Activated CD8-positive, alpha-beta memory T cell treated with anti-CD3 and anti-CD28 coated beads for 36 hours (primary cell): ENCODE data around the gene LHX4. TPM values are rescaled to one million over a fixed set of nuclear protein-coding genes. Genes with fewer than 3 reads are reported as not detected.

Experiments used
- CTCF ChIA-PET: fragments of 350-600 bp; sonication (Branson Sonifier 250); formaldehyde crosslinking; loops from one replicate; lab custom pipeline; 2021; ENCODE audit warnings: antibody characterized with exemption; lab: Charles Lee
- POLR2A ChIA-PET: fragments of 350-600 bp; sonication (Branson Sonifier 250); formaldehyde crosslinking; loops from one replicate; lab custom pipeline; 2021; ENCODE audit warnings: antibody characterized with exemption; lab: Charles Lee
- total RNA-seq, 2 experiments: library from RNA; stranded (reverse); gene quantifications; one replicate each; pipeline ENCODE4 v1.2.3, GENCODE V29; 2021

Gene LHX4
- total RNA-seq, 2 experiments from 2014 or later: not detected

DNA sequence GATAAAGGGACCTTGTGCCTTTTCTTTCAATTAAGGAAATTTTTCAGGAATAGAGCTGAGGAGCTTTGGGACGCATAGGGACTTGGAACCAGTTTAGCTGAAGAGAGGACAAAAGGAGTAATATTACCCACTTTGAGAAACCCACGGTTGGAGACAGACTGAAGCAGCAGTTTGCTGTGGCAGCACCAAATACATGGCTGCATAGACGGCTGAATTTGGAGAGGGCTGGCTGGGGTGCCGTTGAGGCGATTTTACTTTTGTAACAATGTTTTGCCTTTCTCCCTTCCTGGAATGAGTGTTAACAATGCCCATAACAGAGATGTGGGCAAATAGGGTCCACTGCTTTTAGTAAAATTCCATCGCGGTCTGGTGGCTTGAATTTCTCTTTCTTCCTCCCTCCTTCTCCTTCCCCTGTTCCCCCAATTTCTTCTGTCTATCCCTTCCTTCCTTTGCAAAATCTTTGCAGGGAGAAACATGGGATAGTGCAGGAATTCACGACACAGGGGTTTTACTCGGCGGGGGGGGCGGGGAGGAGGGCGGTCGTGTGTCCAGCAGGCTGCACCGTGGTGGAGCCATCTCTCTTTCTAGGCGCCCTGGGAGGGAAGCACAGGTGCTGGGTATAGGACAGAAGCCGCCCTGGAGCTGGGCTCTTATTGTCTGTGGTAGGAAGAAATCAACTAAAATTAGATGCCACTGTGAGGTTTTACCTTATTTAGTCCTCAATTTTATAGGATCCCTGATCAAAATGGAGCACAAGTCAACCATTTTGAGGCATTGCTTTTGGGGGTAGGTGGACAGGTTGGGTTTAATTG, 6.8 kb downstream of the LHX4 start:
- POLR2A ChIA-PET: no interaction called here

GRCh38 chr1:180237869-180238476, 7.9 kb downstream of the LHX4 start:
- ChIA-PET CTCF (no interaction called here), POLR2A (no interaction called here)

More for the DNA sequence above, 6.8 kb downstream of the LHX4 start:
- CTCF ChIA-PET: no interaction called here

DNA sequence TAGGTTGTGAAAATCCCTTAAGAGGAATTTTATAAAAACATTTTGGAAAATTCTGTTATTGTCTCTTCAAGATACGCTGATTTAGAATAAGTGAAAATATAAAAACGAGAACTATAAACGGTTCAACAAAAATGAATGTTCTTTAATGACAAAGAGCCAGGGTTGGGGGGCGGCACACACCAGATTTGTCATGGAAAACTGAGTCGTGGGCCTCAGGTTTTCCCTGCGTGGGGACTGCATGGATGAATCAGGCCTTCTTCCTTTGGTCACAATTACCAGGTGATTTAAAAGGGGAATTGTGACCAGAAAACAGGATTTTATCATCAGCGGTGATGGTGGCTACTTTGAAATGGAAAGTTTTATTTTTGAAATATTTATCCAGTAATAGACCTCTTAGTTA, 8.6 kb downstream of the LHX4 start:
- ChIA-PET CTCF (no interaction called here), POLR2A (no interaction called here)

DNA sequence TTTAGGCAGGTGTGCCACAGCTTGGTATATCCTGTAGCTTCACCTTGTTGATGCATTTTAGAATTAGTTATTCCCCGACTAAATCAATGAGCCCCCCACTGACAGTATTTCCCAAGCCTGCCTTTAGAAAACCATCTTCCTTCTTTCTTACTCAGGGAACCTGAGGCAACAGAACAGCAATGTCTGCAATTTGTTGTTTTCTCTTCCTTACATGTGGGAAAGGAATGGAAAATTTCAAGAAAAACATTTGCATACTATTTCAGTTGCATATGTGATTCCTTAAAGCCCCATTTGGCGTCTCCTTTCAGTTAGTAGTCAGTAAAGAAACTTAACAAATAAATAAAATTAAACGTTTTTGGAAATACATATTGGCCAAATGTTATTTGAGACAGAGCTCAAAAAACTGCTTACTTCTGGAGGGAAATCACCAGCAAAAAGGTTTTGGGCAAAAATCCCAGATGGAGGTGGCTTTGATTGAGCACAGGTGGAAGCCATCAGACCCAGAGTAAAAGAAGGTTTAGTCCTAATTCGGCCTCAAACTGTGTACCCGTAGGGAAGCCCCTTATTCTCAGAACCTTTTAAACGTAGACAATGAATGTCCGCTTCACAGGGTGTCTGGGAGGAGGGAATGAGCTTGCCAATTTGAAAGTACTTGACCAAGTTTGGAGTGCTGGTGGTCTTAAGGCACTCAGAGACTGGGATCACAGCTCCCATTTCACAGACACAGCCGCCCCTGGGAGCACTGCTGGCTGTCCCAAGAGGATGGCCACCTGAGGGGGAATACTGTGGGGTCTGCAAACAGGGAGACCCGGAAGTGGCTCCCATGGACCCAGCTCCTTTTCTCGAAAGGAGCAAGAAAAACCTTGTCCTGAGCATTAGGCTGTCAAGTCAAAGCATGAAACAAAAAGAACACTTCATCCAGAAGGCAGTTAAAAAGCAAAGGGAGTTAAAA, 9.4 kb downstream of the LHX4 start:
- CTCF ChIA-PET: no interaction called here
- POLR2A ChIA-PET: interaction anchor here (0.8 kb wide), 1 partner anchor 372 kb away, joined by 3 read pairs; no protein-coding TSS in a partner anchor

DNA sequence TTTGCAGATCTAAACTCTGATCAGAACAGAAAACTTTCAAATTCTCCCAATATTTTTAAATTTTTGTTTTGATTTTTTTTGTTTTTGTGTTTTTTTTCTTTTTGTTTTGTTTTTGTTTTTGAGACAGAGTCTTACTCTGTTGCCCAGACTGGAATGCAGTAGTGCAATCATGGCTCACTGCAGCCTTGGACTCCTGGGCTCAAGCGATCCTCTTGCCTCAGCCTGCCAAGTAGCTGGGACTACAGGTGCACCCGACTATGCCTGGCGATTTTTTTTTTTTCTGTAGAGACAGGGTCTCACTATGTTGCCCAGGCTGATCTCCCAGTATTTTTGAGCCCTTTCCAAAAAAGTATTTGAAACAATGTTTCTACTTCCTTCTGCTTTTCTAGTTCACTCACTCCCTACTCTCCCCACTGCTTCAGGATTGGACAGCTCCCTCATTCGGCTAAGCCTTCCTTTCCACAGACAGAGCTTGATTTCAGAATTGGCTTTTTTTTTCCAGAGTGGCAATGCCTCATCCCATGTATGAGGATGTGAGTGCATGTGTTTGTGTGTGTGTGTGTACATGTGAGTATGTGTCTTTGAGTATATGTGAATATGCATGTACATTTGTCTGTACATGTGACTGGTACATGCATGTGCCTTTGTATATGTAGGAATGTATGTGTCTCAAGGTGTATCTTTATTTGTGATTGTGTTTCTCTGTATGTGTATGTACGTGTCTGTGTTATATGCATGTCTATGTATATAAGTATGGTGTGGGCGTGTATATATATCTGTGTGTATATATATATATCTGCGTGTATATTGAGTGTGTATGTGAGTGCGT, 11.9 kb downstream of the LHX4 start:
- ChIA-PET CTCF (no interaction called here), POLR2A (no interaction called here)

GRCh38 chr1:180243517-180244221, 13.6 kb downstream of the LHX4 start:
- CTCF ChIA-PET: interaction anchor here (0.6 kb wide), 1 partner anchor 915 kb away, joined by 3 read pairs; no protein-coding TSS in a partner anchor
- POLR2A ChIA-PET: no interaction called here

GRCh38 chr1:180244840-180245239, 14.8 kb downstream of the LHX4 start:
- POLR2A ChIA-PET: no interaction called here
- CTCF ChIA-PET: no interaction called here

- POLR2A ChIA-PET: no interaction called here
Measured at GRCh38 chr1:180246579-180246978, 16.5 kb downstream of the LHX4 start.

GRCh38 chr1:180247061-180247460, 17.0 kb downstream of the LHX4 start:
- ChIA-PET POLR2A (no interaction called here), CTCF (no interaction called here)

More at GRCh38 chr1:180246579-180246978, 16.5 kb downstream of the LHX4 start:
- CTCF ChIA-PET: no interaction called here

DNA sequence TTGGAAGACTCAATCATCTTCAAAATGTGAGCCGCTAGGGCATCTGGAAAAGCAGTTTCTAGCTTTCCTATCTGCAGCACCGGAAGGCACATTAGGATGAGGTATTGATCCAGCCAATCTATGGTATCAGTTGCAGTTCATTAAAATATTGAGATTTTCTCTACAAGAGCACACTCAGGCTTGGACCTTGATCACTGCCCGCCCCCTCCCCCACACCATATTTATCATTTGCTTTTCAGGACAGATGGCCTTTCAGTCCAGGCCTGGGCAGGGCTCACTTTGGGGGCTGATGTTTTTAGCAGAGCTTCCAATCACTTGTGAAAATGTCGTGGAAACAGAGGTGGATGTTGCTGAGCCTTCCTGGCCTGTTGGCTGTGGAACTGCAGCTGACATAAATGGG, 17.5 kb downstream of the LHX4 start:
- POLR2A ChIA-PET: no interaction called here
- CTCF ChIA-PET: no interaction called here

- POLR2A ChIA-PET: no interaction called here
- CTCF ChIA-PET: no interaction called here
Measured at GRCh38 chr1:180248176-180248575, 18.1 kb downstream of the LHX4 start.

- CTCF ChIA-PET: no interaction called here
- POLR2A ChIA-PET: no interaction called here
Measured at GRCh38 chr1:180248731-180249681, 18.9 kb downstream of the LHX4 start.

GRCh38 chr1:180249725-180250498, 19.8 kb downstream of the LHX4 start:
- CTCF ChIA-PET: no interaction called here
- POLR2A ChIA-PET: no interaction called here

DNA sequence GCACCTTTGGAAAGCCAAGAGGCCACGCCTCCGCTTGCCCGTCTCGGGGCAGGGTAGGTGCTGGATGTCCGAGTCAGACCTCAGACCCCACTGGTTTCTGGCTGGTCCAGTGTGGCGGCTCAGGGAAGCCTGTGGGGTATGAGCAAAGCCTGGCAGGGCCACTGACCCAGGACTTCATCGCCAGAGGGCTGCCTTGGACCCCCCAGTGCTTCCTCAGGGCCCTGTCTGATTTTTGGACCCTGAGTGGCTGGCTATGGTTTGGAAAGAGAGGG, 20.4 kb downstream of the LHX4 start:
- POLR2A ChIA-PET: no interaction called here
- CTCF ChIA-PET: no interaction called here

GRCh38 chr1:180250883-180251509, 20.9 kb downstream of the LHX4 start:
- CTCF ChIA-PET: interaction anchor here (2.5 to 3.8 kb wide), 2 partner anchors 11 to 229 kb away, joined by 8 to 16 read pairs; no protein-coding TSS in a partner anchor

More at GRCh38 chr1:180250883-180251509, 20.9 kb downstream of the LHX4 start:
- POLR2A ChIA-PET: no interaction called here
